ENCODE data around the gene TMEM163.

Gene TMEM163

GRCh38 chr2:134706587-134707329 is 12.0 kb downstream of the TMEM163 start:
- TF ChIP-seq CTCF (IDR thresholded peaks at IDR 0.05; ENCODE audit: insufficient read depth, missing control alignments), result no peak
- DNase-seq (ENCODE audit: insufficient read length, low spot score), result no peak
- FAIRE-seq, result no peak

- no peak for TF ChIP-seq CTCF (IDR thresholded peaks at IDR 0.05; ENCODE audit: insufficient read depth, missing control alignments)
- FAIRE-seq, result no peak
- no peak for DNase-seq (ENCODE audit: insufficient read length, low spot score)
Measured at GRCh38 chr2:134705861-134706586, 12.8 kb downstream of the TMEM163 start.

- no peak for TF ChIP-seq CTCF (IDR thresholded peaks at IDR 0.05; ENCODE audit: insufficient read depth, missing control alignments)
- FAIRE-seq (no peak), DNase-seq (ENCODE audit: insufficient read length, low spot score) (no peak)
Measured at GRCh38 chr2:134704173-134704572, 14.6 kb downstream of the TMEM163 start.

- no peak for FAIRE-seq
Measured at GRCh38 chr2:134703426-134703825, 15.4 kb downstream of the TMEM163 start.

GRCh38 chr2:134700730-134701129 is 18.1 kb downstream of the TMEM163 start:
- DNase-seq (ENCODE audit: insufficient read length, low spot score), result no peak
- no peak for TF ChIP-seq CTCF (IDR thresholded peaks at IDR 0.05; ENCODE audit: insufficient read depth, missing control alignments)
- FAIRE-seq, result no peak

More at GRCh38 chr2:134703426-134703825, 15.4 kb downstream of the TMEM163 start:
- TF ChIP-seq CTCF (IDR thresholded peaks at IDR 0.05; ENCODE audit: insufficient read depth, missing control alignments), result no peak
- no peak for DNase-seq (ENCODE audit: insufficient read length, low spot score)

- TF ChIP-seq CTCF (IDR thresholded peaks at IDR 0.05; ENCODE audit: insufficient read depth, missing control alignments), result no peak
- DNase-seq (ENCODE audit: insufficient read length, low spot score), result no peak
- FAIRE-seq, result no peak
Measured at GRCh38 chr2:134694411-134694810, 24.4 kb downstream of the TMEM163 start.

All from D721Med (cell line).